HepG2 (cell line): ENCODE data around the gene TANGO6. TPM values are rescaled to one million over a fixed set of nuclear protein-coding genes. Genes with fewer than 3 reads are reported as not detected.

Experiments used
- ATAC-seq: fragments of 200-7000 bp; cut with Tn5 transposase; 3 replicates; pipeline ENCODE4 v1.9.1; 2020; ENCODE audit warnings: mild to moderate bottlenecking, moderate library complexity
- BruUV-seq: library from RNA; stranded (reverse); fragments of 400-500 nt; replicated peaks from 2 replicates; lab custom pipeline; 2021; lab: Mats Ljungman, UMichigan
- CTCF ChIA-PET: fragments of 300-600 bp; formaldehyde crosslinking; extraction: SDS; loops from one replicate; lab custom pipeline; 2021; ENCODE audit warnings: low total read pairs, inconsistent platforms, low intra/inter-chr PET ratio; lab: Yijun Ruan, JAX
- POLR2A ChIA-PET: fragments of 350-600 bp; sonication (Branson Sonifier 250); formaldehyde crosslinking; loops from one replicate; lab custom pipeline; 2020; ENCODE audit warnings: antibody characterized with exemption, inconsistent platforms; lab: Yijun Ruan, JAX
- DNase-seq: peaks from one replicate; pipeline ENCODE4 v3.0.0-alpha.2; 2015; ENCODE audit warnings: low spot score
- FAIRE-seq: peaks from 3 replicates; lab custom pipeline; 2011; peaks lifted over from hg19 to GRCh38; lab: Jason Lieb, UNC
- H2AFZ ChIP-seq: one replicate; pipeline ENCODE4 v1.6.1; 2011; ENCODE audit warnings: low read length, inconsistent platforms
- H3K27ac ChIP-seq: fragments of 300-600 bp; 3 replicates; pipeline ENCODE4 v1.8.0; 2011; ENCODE audit warnings: mixed run types, mild to moderate bottlenecking, mixed read lengths, low read length, inconsistent platforms; ENCODE audit not compliant: insufficient read depth; ENCODE audit errors: extremely low read length
- H3K27me3 ChIP-seq, 2 experiments: fragments of 200-600 bp in 1 of 2; 2 replicates in 1 of 2; 3 replicates in 1 of 2; pipeline versions ENCODE4 v1.6.0 to v1.8.0; 2011; ENCODE audit warnings: low read length in 2 of 2, mild to moderate bottlenecking in 2 of 2, moderate library complexity in 2 of 2, inconsistent platforms in 1 of 2; ENCODE audit not compliant: insufficient read depth in 2 of 2, control insufficient read depth in 1 of 2
- H3K36me3 ChIP-seq, 2 experiments: fragments of 200-600 bp in 1 of 2; replicated peaks in 1 of 2; 2 replicates in 1 of 2; 3 replicates in 1 of 2; pipeline versions ENCODE4 v1.5.1 to v1.8.0; 2011; ENCODE audit warnings: low read length in 2 of 2, inconsistent platforms in 1 of 2; ENCODE audit not compliant: insufficient read depth in 2 of 2, control insufficient read depth in 1 of 2
- H3K4me1 ChIP-seq: 2 replicates; pipeline ENCODE4 v1.5.1; 2012; ENCODE audit warnings: low read length, inconsistent platforms; ENCODE audit not compliant: insufficient read depth
- H3K4me2 ChIP-seq: 2 replicates; pipeline ENCODE4 v1.6.0; 2011; ENCODE audit warnings: low read depth, low read length, inconsistent platforms
- H3K4me3 ChIP-seq, 3 experiments: fragments of 200-600 bp in 1 of 3; sonication (generic), shearing (Covaris generic) in 1 of 3; replicated peaks in 1 of 3; 2 replicates each; pipeline ENCODE4 v1.5.1; 2011 to 2016; ENCODE audit warnings: low read length in 3 of 3, inconsistent platforms in 2 of 3, low read depth in 2 of 3, mild to moderate bottlenecking in 2 of 3, control low read depth in 1 of 3, mixed read lengths in 1 of 3; ENCODE audit not compliant: insufficient read depth in 1 of 3
- H3K79me2 ChIP-seq: one replicate; pipeline ENCODE4 v1.6.1; 2011; ENCODE audit warnings: low read length, inconsistent platforms; ENCODE audit not compliant: insufficient read depth
- H3K9ac ChIP-seq: 2 replicates; pipeline ENCODE4 v1.6.0; 2011; ENCODE audit warnings: mild to moderate bottlenecking, low read depth, low read length, inconsistent platforms; ENCODE audit not compliant: insufficient read depth
- H3K9me3 ChIP-seq: 2 replicates; pipeline ENCODE4 v1.5.1; 2012; ENCODE audit warnings: mild to moderate bottlenecking, low read length
- H4K20me1 ChIP-seq: 2 replicates; pipeline ENCODE4 v1.6.0; 2011; ENCODE audit warnings: inconsistent platforms, mild to moderate bottlenecking, low read length, moderate library complexity; ENCODE audit not compliant: insufficient read depth
- ATF4 ChIP-seq, 2 experiments: fragments of 450-650 bp in 1 of 2; sonication (generic) in 1 of 2; formaldehyde crosslinking; IDR thresholded peaks; 2 replicates each; pipeline versions ENCODE4 v1.5.0 to v1.8.0; 2020 to 2022; ENCODE audit warnings: mild to moderate bottlenecking in 1 of 2, missing genetic modification reagents in 1 of 2
- CAMTA2 ChIP-seq: sonication (generic); formaldehyde crosslinking; IDR thresholded peaks from 2 replicates; pipeline ENCODE4 v1.4.0; 2020; ENCODE audit warnings: mild to moderate bottlenecking, missing genetic modification reagents, borderline replicate concordance
- CCDC6 ChIP-seq: sonication (generic); formaldehyde crosslinking; IDR thresholded peaks from 2 replicates; pipeline ENCODE4 v1.8.1; 2022; ENCODE audit warnings: mild to moderate bottlenecking, missing genetic modification reagents, moderate library complexity
- CEBPB ChIP-seq: IDR thresholded peaks from 2 replicates; pipeline ENCODE4 v1.6.1; 2011; ENCODE audit warnings: low read depth, low read length, improper control_type of control experiment, borderline replicate concordance
- DMAP1 ChIP-seq: IDR thresholded peaks from 2 replicates; pipeline ENCODE4 v1.6.1; 2016
- E2F2 ChIP-seq: sonication (generic); formaldehyde crosslinking; IDR thresholded peaks from 2 replicates; pipeline ENCODE4 v1.4.0; 2020; ENCODE audit warnings: missing genetic modification reagents, borderline replicate concordance
- EZH2 ChIP-seq: conservative IDR thresholded peaks from 2 replicates; pipeline ENCODE4 v1.6.1; 2012; ENCODE audit warnings: mild to moderate bottlenecking, low read depth, low read length, moderate library complexity
- KDM3A ChIP-seq: IDR thresholded peaks from 2 replicates; pipeline ENCODE4 v1.6.1; 2018; ENCODE audit warnings: low read depth, missing compliant biosample characterization
- NAIF1 ChIP-seq: sonication (generic); formaldehyde crosslinking; IDR thresholded peaks from 2 replicates; pipeline ENCODE4 v1.5.0; 2020; ENCODE audit warnings: mild to moderate bottlenecking, missing genetic modification reagents, borderline replicate concordance
- NFIC ChIP-seq: IDR thresholded peaks from 2 replicates; pipeline ENCODE4 v1.6.1; 2012; ENCODE audit warnings: mild to moderate bottlenecking, low read length, inconsistent platforms
- NPAS2 ChIP-seq: sonication (generic); formaldehyde crosslinking; IDR thresholded peaks from 2 replicates; pipeline ENCODE4 v1.8.0; 2022; ENCODE audit warnings: mild to moderate bottlenecking, missing genetic modification reagents, borderline replicate concordance
- RAD51 ChIP-seq: fragments of 450-650 bp; IDR thresholded peaks from 2 replicates; pipeline ENCODE4 v1.6.1; 2016; ENCODE audit warnings: borderline replicate concordance
- ZMAT3 ChIP-seq: sonication (generic); formaldehyde crosslinking; conservative IDR thresholded peaks from 2 replicates; pipeline ENCODE4 v1.7.0; 2021; ENCODE audit warnings: missing genetic modification reagents
- ZNF652 ChIP-seq: IDR thresholded peaks from 2 replicates; pipeline ENCODE4 v1.6.1; 2016; ENCODE audit warnings: low read depth, borderline replicate concordance
- WGBS: methylation state at CpG from one replicate; pipeline ENCODE4 v1.1.6; 2017; ENCODE audit warnings: low lambda C conversion rate; 5-methylcytosine and 5-hydroxymethylcytosine counted together
- in situ Hi-C: cut with HindIII; loops from 2 replicates; pipeline ENCODE4 v1.10.0; 2017; ENCODE audit warnings: low pct_unique_long_range_greater_than_20kb; ENCODE audit not compliant: extremely low pct_ligation_motif_present
- intact Hi-C: fragments of 100-400 bp; cut with micrococcal nuclease; formaldehyde crosslinking; loops from one replicate; pipeline ENCODE4 v1.10.0; 2022; ENCODE audit not compliant: unreplicated experiment
- polyA plus RNA-seq, 8 experiments: library from polyadenylated mRNA; depleted of rRNA in 3 of 8; stranded (reverse) in 7 of 8; unstranded in 1 of 8; fragments of >200 nt; fragmentation: Illumina TruSeq in 4 of 8; extraction: Trizol in 4 of 8; gene quantifications; 2 replicates each; pipeline versions ENCODE4 v1.2.1 to v1.2.3, GENCODE V29; 2011 to 2016; ENCODE audit warnings: low read depth in 4 of 8, missing spikeins in 1 of 8, mixed read lengths in 1 of 8; ENCODE audit not compliant: insufficient read depth in 1 of 8
- total RNA-seq, 5 experiments: library from RNA; depleted of rRNA; stranded (reverse); fragments of >200 nt; fragmentation: Illumina TruSeq; extraction: Trizol; gene quantifications; 2 replicates each; pipeline ENCODE4 v1.2.3, GENCODE V29; 2016; ENCODE audit warnings: low read depth in 1 of 5
- TF ChIP-seq, protein P1 (sequence below): sonication (generic); formaldehyde crosslinking; IDR thresholded peaks from 2 replicates; pipeline ENCODE4 v1.5.1; 2020; ENCODE audit warnings: mild to moderate bottlenecking, missing genetic modification reagents
- TF ChIP-seq, protein P2 (sequence below): sonication (generic); formaldehyde crosslinking; IDR thresholded peaks from 2 replicates; pipeline ENCODE4 v1.4.0; 2020; ENCODE audit warnings: missing genetic modification reagents
- TF ChIP-seq, protein P3 (sequence below): sonication (generic); formaldehyde crosslinking; IDR thresholded peaks from 2 replicates; pipeline ENCODE4 v1.8.0; 2022; ENCODE audit warnings: missing genetic modification reagents, mild to moderate bottlenecking, inconsistent platforms, borderline replicate concordance

The TANGO6 gene
- total and polyA plus RNA-seq, 2 of the 13 experiments (the other 11 are each of a cell fraction or from before 2014, with no cell fraction given): 7.2 to 13.3 TPM

DNA sequence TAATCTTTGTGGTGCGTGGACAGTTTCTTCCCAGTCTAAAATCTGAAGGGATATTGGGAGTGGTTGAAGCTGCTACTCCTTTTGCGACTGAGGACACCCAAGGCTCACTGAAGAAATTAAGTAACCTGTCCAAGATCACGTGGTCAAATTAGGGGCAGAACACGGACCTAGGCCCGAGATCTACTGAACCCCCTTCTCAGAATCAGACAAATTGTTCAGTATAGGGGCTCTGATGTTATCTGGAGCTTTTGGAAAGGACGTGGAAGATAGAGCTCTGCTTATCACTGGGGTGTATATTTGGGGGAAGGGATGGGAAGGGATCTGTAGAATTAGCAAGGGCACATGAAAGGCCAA, 857 bp downstream of the TANGO6 start:
- in situ Hi-C loops: loop anchor here (5.0 kb wide), 1 partner anchor 278 kb away; no protein-coding TSS in a partner anchor
- Histone ChIP-seq H3K4me1 (peaks cover 27% of the 10 kb centered on the region), H3K27ac (peak overlapping the region; percentile 87), H3K9me3 (no peaks in the 10 kb centered on the region), H3K79me2 (no peaks in the 10 kb centered on the region), H3K27me3 (no peaks in the 10 kb centered on the region; a peak in 2 of 5 replicates), H3K36me3 (no peaks in the 10 kb centered on the region), H3K4me2 (peak overlapping the region; percentile 91), H4K20me1 (no peaks in the 10 kb centered on the region), H3K9ac (peak overlapping the region; percentile 91), H3K4me3 (peak overlapping the region; percentile 75 to 97 (median 91)), H2AFZ (peak overlapping the region; percentile 66)
- CTCF ChIA-PET: interaction anchor here (1.1 to 1.7 kb wide), 5 partner anchors 95 to 316 kb away, joined by 3 to 6 read pairs (median 4); no protein-coding TSS in a partner anchor
- BruUV-seq: no TSS peak
- DNase-seq (no peak), FAIRE-seq (no peak), ATAC-seq (no peak; the same call in 2 of the 3 replicates)
- POLR2A ChIA-PET: interaction anchor here (0.6 to 2.1 kb wide), 9 partner anchors 10 to 316 kb away, joined by 3 to 7 read pairs (median 4); partner anchors contain the start of genes CHTF8 and UTP4
- WGBS: 6% methylated on average over 6 of the region's 6 CpGs
- intact Hi-C loops: loop anchor here (10.0 kb wide), 1 partner anchor 151 kb away; no protein-coding TSS in a partner anchor
- TF ChIP-seq NFIC (0 out of 2 replicates have a peak, but pooled peaks have one; percentile 25), NAIF1 (CRISPR knock-in tag) (no peak), ZMAT3 (CRISPR knock-in tag) (no peak), RAD51 (peak; percentile 55; the same call in 1 of the 2 replicates), CCDC6 (CRISPR knock-in tag) (0 out of 2 replicates have a peak, but pooled peaks have one; percentile 2), EZH2 (no peak), DMAP1 (no peak), E2F2 (CRISPR knock-in tag) (no peak), ZNF652 (CRISPR knock-in tag) (no peak), CEBPB (no peak), ATF4 (CRISPR knock-in tag; IDR thresholded peaks at IDR 0.05) (0 out of 4 replicates have a peak, but pooled peaks of 1 of the 2 experiments have one; percentile 19), KDM3A (CRISPR knock-in tag) (no peak), CAMTA2 (CRISPR knock-in tag) (no peak), NPAS2 (no peak)
- TF ChIP-seq, protein P1, sequence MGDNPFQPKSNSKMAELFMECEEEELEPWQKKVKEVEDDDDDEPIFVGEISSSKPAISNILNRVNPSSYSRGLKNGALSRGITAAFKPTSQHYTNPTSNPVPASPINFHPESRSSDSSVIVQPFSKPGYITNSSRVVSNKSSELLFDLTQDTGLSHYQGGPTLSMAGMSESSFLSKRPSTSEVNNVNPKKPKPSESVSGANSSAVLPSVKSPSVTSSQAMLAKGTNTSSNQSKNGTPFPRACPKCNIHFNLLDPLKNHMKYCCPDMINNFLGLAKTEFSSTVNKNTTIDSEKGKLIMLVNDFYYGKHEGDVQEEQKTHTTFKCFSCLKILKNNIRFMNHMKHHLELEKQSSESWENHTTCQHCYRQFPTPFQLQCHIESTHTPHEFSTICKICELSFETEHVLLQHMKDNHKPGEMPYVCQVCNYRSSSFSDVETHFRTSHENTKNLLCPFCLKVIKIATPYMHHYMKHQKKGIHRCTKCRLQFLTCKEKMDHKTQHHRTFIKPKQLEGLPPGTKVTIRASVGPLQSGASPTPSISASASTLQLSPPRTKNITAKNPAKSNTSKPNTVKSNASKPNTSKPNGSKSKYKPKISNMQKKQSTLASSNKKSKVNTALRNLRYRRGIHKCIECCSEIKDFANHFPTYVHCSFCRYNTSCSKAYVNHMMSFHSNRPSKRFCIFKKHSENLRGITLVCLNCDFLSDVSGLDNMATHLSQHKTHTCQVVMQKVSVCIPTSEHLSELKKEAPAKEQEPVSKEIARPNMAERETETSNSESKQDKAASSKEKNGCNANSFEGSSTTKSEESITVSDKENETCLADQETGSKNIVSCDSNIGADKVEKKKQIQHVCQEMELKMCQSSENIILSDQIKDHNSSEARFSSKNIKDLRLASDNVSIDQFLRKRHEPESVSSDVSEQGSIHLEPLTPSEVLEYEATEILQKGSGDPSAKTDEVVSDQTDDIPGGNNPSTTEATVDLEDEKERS (CRISPR knock-in tag): no peak
- TF ChIP-seq, protein P2, sequence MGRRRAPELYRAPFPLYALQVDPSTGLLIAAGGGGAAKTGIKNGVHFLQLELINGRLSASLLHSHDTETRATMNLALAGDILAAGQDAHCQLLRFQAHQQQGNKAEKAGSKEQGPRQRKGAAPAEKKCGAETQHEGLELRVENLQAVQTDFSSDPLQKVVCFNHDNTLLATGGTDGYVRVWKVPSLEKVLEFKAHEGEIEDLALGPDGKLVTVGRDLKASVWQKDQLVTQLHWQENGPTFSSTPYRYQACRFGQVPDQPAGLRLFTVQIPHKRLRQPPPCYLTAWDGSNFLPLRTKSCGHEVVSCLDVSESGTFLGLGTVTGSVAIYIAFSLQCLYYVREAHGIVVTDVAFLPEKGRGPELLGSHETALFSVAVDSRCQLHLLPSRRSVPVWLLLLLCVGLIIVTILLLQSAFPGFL (CRISPR knock-in tag): 0 out of 2 replicates have a peak, but pooled peaks have one; percentile 3
- TF ChIP-seq, protein P3, sequence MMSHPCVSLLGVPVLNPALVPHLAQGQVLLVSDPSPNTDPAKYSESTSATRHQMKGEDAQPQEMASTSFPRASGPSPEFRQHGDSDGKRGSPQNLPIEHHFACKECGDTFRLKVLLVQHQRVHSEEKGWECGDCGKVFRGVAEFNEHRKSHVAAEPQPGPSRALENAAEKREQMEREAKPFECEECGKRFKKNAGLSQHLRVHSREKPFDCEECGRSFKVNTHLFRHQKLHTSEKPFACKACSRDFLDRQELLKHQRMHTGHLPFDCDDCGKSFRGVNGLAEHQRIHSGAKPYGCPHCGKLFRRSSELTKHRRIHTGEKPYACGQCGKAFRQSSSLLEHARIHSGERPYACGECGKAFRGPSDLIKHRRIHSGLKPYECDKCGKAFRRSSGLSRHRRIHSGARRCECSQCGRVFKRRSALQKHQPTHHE (CRISPR knock-in tag): 0 out of 2 replicates have a peak, but pooled peaks have one; percentile 1
